ENCODE data around the gene ACKR2.

The ACKR2 gene

DNA sequence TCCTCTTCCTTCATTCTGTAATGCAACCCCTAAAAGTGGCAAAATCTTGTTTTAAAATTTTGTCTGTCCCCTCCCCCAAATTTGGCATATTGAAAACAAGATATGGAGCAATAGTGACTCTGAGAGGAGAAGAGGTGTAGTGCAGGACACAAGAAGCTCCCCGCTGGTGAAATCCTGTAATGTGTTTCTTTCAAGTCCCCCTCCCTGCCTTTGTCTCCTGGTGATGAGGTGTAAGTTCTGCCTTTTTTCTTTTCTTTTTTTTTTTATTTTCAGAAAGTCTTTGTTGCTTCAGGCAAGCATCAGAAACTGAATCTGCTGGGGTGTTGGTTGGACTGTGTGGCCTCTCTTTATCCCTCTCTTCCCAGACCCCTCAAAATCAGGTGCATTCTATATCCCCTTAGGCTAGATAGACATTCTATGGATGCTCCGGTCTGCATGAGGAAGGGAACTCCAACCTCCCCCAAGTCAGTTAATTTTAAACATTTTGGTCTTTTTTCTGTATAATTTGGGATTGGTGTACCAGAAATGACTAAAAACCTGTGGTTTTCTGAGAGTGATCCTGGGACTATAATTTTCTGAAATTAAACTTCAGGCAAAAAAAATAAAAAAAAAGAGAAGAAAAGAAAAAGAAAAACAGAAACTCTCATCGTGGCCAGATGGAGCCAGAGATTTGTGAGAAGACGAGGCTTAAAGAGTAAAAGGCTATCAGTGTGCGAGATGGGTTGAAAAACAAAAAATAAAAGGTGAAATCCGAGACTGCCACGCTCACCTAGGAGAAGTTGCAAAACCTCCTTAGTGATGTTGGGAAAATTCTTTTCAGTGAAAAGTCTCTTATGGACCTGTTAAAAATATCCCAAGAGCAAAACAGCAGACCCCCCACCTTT is 21.4 kb downstream of the ACKR2 start:
- no peak for DNase-seq

DNA sequence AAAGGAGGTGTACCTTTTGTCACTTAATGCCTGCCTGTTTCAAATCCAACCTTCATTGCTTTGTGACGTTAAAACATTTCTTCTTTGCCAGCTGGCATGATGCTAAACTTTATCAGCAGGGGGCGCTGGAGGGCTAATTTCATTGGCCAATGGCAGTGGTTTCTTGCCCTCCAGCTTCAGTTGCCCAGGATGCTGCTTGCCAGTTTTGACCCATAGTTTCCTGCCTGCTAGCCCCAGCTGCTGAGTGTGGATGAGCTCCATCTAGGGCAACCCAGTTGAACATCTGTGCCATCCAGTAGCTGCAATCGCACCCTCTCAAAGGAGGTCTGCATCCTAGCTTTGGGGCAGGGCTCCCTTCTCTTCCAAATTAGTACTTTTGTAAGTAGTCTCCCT is 22.1 kb downstream of the ACKR2 start:
- DNase-seq: peak; percentile 80 to 84

DNA sequence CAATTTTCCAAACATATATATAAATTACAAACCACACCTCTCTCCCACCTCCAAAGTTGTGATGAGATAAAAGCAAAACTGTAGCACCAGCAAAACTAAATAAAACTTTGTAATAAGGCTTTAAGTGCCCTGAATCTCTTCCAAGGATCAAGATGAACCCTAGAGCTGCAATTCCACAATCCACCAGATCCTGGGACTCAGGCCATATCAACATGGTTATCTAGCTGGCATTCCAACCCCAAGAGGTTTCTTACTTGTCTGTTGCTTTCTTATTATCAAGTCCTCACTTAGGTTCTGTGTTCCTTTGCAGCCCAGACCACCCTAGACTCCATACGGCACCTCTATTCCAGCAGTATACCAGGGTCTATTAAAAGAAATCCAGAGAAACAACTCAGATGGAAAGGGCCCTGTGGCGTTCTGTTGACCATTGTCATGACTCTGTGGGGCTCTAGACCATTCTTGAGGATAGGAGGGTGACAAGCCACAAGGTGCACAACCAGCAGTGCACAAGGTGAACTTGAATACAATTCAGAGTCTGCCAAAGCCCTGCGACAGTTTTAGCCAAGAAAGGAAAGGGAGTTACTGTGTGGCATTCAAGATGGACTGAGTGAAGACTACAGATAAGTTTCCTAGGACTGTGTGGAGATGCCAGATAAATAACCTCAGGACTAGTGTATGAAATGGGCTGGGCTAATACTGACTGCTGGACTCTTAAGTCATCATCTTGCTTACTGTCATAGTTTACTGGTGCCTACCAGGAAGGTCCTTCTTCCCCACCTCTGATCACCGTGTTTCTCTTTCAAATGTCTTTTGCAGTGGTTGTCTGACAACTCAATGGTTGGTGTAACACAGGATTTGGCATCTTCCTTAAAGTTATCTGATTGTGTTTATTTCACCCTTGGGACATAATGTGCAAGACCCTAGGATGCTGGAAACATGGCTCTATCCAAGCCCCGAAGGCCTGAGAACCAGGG is 27.2 kb downstream of the ACKR2 start:
- no peak for DNase-seq

DNA sequence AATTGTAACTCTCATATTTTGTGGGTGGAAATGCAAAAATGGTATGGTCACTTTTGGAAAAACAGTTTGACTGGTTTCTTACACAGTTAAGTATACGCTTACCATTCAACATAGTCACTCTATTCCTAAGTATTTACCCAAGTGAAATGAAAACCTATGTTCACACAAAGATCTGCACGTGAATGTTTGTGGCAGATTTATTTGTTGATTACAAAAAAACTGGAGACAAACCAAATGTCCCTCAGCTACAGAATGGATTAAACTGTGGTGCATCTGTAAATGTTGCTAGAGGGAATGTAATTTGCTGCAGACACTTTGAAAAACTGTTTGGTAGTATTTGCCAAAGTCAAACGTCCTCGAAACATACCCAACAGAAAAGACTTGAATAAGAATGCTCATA is 29.3 kb downstream of the ACKR2 start:
- no peak for DNase-seq

DNA sequence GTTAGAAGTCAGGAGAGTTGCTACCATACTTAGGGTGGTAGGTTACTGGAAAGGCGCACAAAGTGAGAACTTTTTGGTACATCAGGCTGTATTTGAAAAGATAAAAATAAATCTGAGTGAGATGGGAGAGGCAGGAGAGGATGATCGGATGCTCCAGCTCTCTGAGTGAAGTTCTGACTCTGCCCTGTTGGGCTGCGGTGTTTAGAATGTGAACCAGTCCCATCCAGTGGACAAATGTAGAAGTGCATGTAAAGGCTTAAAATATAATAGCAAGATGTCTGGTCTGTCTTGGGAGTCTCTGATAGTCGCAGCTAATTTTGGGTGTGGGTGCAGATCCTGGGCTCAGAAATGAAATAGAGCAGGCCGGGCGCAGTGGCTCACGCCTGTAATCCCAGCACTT is 30.4 kb downstream of the ACKR2 start:
- peak; percentile 19 to 24 for DNase-seq

DNA sequence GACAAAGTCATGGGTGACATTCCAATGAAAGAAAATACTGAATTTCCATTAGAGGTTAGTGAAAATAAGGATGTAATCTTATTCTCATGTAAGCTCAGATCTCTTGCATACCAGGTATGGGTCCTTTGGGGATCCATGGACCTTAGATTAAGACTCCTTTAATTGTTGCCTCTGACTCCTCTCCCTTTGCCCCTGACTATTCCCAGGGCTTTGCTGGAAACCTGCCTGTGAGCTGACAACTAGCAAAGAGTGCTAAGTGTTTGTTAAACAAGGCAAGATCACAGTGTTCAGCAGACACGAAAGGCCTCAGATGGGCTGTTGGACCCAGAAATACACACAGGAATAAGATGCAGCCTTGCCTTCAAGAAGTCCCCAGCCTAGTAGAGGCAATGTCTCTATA is 32.1 kb downstream of the ACKR2 start:
- DNase-seq: no peak

DNA sequence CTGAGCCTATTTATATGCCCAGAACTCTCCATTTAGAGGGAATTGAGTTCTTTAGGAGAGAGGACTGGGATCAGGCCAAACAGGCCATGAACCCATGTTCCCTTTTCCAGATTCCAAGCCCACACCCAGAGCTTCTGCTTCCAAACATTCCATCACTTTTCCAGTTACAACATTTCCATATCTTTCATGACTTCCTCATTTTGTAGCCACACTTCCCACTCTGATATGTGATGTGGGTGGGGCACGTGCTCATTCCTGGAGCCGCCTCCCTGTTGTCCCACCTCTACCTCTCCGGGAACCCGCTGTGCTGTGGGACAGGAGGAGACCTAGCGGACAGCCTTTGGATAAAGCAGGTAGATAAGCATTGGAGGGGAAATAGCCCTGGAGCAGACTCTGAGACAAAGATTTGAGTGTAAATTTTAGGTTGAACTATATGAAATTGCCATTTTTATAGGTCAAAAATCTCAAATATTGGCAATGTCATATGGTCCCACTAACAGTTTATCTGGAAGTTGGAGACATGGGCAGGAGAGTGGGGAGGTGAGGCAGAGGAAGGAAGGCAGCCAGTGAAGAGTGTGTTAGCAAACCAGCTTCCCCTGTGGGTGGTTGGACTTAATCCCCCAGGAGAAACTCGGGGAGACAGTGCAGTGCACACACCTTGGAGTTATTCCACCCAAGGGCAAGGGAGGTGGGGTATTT is 34.6 kb downstream of the ACKR2 start:
- DNase-seq: no peak

DNA sequence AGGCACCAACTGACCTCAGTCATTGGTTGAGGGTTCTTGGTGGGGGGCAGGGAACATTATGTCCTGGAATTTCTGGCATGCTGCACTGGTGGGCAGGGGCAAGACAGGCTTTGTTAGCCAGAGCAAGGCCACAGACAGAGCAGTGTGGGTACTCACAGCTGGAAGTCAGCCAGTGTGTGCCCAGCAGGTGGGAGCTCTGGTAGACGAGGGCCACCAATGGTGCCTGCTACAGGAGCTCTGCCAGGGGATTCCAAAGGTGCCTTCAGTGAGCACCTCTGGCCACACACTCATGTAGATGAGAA is 35.1 kb downstream of the ACKR2 start:
- DNase-seq: no peak

DNA sequence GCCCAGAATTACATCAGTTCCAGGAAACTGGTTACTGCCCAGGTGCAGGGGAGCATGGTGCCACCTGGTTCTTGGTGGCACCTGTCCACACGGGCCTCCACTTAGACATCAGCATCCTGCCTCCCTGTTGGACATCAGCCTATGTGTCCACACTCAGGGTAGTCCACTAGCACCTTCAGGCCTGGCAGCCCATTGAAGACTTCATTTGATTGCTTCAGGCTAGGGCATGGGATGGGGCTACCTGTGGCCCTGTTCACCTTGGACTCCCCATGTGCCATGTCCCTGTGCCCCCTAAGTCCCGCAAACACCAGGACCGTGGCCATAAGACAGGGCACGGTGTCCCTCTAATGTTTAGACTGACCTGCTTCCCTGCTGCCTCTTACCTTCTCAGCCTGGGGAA is 35.6 kb downstream of the ACKR2 start:
- no peak for DNase-seq

DNA sequence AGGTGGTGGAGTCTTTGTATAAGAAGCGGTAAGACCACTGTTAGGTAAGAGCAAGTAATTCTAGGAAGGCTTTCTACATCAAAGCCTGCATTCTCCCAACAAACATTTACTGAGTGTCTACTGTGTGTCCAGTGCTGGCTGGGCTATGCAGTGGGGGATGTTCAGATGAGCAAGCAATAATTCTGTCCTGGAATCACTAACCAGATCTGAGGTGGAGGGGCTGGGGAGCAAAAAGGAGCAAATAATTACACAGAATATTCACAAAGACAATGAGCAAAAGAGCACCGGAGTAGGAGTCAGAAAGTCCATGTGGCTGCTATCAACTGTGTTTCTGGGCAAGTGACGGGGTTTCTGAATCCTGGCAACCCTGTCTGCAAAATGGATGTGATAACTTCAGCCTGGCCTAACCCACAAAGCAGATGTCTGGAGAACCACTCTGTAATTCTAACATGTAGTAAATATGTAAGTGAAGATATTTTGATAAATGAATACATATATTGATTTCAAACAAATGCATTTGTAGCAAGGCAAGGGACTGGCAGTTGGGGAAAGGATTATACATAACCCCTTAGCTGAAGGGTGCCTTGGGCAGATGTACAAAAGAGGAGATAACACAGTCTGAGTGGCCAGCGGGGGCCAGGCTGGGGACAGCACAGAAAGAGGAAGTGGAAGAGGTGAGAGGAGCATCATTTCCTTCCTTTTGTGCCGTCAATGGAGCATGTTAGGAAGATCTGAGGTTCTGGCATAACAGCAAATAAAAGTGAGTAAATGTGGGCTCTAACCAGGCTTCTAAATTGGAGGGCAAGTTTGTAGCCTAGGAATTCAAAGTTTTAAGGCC is 37.7 kb downstream of the ACKR2 start:
- DNase-seq: no peak

DNA sequence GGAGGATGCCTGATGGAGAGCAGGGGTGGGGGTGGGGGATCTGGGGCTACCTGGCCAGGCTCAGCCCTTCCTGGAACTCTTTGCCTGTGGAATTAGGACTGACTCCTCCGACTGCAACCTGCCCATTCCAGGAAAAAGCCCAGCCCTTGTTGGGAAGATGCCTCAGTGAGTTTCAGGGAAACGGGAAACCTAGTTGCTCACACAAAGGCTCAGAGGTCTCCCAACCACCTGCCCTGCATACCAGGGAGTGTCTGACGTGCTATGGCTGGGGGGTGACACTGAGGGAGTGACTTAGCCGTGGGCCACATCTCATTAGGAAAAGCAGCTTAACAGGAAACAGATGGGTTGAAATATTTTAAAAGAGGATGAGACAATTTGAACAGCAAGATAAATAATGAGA is 38.5 kb downstream of the ACKR2 start:
- DNase-seq: no peak

DNA sequence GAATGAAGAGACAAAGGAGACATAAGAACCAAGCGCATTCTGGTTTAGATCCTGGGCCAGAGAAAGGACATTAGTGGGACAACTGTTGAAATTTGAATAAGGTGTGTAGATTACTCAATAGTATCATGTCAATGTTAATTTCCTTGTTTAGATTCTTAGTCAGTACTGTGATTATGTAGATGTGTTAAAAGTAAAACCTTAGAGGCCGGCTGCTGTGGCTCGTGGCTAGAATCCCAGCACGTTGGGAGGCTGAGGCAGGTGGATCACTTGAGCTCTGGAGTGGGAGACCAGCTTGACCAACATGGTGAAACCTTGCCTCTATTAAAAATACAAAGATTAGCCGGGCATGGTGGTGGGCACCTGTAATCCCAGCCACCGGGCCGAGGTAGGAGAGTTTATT is 39.8 kb downstream of the ACKR2 start:
- DNase-seq: no peak

DNA sequence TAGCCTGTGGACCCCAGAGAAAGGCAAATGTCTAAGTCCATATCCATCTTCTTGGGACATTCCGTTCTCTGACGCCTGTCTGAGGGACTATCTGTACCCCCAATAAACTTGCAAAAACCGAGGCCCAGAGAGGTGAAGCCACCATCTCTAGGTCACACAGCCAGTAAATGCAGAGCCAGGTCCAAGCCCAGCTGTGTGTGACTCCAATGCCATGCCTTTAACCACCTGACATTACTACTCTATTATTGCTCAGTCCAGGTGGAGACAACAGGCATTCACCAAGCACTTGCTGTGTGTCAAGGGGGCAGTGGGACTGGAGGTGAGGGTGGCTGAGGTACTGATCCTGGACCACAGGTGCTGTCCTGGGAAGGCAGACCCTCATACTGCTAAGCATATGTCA is 41.0 kb downstream of the ACKR2 start:
- no peak for DNase-seq

DNA sequence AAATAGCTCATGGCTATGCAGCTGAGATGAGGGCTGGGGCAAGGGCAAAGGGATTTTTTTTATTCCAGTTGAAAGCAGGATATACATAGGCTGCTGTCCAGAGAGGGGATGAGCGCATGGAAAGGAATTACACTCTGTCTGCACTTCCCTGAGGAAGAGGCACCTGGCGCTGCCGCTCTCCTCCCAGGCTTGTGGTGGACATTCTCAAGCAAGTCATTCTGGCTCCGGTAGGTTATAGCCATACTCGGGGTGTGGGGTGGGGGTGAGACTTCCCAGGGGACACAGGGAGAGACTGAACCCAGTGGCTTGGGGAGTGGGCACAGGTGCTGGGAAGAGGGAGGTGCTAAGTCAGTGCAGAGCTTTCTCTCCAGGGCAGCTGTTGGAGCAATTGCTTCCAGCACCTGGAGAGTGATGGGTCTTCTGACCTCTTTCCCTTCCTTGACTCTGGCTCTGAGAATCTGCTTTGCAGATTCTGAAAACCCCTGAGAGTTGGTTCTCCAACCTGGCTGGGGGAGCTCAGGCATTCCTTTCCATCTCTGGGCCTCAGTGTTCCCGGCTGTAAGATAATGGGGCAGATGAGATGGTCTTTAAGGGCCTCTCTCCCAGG is 42.1 kb downstream of the ACKR2 start:
- no peak for DNase-seq

DNA sequence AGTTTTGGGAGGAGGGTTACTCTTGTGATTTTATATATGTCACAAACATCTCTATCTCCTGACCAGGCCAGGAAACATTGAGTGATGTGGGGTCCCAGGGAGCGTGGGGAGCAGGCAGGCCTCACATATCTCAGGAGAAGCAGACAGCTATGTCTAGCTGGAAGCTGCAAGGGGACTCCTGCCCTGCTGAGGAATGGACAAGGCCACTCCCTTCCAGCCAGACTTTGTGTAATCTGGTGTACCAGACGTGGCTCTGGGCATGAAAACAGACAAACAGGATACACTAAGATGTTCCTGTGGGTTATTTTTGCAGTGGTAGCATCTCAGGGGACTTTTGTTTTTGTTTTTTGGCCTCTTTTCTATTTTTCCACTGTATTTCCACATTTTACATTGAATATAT is 43.2 kb downstream of the ACKR2 start:
- DNase-seq: no peak

DNA sequence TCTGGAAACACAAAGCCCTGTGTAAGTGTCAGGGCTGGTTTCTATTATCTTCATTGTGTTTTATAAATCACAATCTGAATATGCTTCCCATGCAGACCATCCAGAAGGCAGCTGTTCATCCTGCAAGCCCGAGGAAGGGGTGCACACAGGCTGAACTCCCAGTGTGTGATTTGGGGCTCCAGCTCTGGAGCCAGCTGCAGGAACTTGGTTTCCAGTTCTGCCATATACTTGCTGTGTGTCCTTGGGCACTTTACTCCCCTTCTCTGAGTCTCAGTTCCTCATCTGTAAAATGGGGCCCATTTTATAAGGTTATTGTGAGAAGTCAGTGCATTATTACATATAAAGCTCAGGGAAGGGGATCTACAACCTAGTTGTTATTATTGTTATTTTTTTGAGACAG is 43.8 kb downstream of the ACKR2 start:
- DNase-seq: no peak

DNA sequence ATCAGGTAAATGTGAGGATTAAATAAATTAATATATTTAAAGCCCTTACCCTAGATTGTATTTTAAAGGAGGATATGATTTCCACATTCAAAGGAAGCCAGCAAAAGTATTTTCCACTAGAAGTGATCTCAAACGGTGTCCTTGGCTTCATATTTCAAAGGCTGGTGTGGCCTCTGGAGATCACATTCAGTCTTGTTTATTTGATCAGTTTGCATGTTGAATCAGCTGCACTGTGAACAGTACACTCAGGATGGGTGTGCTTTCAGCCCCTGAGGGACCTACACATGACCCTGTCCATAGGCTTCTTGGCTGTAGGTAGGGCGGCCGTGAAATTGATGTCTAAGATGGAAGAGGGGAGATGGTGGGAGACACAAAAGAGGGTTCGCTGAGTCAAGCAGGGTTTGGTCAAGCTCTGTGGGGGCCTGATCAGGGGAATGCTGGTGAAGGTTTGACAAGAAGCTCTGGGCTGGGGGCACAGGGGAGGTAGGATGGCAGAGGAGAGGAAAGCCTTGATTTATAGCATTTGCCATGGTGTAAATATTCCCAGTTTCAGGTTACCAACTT is 44.6 kb downstream of the ACKR2 start:
- DNase-seq: no peak

DNA sequence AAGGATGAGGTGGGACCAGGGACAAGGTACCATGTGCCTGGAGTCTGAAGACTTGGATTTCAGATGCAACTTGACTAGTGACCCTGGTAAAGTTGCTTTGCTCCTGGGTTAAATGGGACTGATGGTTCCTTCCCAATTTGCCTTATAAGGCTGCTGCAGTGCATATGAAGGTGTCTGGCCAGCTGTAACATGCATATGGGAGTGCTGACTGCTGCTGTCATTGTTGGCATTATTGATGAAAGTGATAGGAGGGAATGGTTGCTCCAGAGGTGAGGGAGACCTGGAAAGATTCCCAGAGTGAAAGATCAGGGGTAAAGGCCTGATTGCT is 45.9 kb downstream of the ACKR2 start:
- DNase-seq: no peak

DNA sequence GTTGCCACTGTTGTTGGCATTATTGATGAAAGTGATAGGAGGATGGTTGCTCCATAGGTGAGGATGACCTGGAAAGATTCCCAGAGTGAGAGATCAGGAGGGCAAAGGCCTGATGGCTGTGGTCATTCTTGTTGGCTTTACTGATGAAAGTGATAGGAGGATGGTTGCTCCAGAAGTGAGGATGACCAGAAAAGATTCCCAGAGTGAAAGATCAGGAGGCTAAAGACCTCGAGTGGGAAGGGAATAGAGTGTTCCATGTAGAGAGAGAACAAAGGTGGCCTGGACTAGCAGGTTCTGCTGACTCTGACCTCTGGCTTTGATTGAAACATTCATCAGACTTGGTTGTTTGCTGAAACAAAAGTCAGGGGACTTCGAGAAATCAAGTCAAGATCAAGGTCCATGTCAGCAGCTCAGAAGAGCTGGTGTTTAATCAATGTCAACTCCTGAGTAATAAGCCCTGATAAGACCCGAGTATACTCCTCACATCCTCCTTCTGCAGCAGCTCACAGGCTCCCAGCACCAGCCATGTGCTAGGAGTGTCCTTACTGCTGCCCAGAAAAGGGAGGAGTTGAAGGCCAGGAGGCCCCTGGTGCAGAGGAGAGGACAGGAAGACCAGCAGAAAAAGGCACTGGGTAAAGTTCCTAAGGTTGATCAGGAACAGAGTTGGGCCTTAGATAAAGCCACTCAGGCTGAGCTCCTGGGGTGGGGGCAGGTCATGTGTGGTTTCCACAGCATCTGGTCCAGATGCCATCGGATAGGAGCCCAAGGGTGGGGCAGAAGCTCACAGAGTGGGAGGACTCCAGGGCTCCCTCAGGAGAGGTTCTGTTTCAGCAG is 46.5 kb downstream of the ACKR2 start:
- DNase-seq: no peak

DNA sequence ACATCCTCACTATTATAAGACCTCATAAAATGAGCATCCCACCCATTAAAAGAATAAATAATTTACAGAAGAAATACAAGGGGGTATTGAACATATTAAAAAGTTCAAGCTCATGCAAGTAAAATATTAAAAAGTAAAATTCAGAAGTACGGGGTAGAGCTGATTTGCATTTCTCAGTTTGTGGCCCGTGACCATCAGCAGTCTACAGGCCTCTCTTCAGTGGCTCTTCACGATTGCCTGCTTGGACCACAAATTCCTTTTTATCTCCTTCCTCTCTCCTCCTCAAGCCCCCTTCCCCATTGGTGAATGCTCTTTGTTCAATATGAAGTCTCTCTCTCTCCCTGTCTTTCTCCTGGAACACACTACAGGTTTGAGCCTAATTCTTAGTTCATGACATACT is 47.3 kb downstream of the ACKR2 start:
- DNase-seq: no peak

DNA sequence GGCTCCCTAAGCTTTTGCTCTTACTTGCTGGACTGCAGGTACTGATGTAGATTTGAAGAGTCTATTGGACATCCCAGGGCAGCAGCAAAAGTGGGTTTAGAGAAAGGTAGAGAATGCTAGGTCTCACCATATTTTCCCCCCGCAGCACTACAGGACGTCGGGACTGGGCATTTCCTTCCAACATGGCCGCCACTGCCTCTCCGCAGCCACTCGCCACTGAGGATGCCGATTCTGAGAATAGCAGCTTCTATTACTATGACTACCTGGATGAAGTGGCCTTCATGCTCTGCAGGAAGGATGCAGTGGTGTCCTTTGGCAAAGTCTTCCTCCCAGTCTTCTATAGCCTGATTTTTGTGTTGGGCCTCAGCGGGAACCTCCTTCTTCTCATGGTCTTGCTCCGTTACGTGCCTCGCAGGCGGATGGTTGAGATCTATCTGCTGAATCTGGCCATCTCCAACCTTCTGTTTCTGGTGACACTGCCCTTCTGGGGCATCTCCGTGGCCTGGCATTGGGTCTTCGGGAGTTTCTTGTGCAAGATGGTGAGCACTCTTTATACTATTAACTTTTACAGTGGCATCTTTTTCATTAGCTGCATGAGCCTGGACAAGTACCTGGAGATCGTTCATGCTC is 55.2 kb downstream of the ACKR2 start:
- no peak for DNase-seq

All from stimulated activated CD4-positive, alpha-beta T cell treated with anti-CD3 and anti-CD28 coated beads, Interleukin-2, amount 100 ng/mL, for 24 hours (primary cell).